Peyer's patch (tissue), 4 donors: ENCODE data around the gene MYBPC2. TPM values are rescaled to one million over a fixed set of nuclear protein-coding genes. Genes with fewer than 3 reads are reported as not detected.

Experiments
- DNase-seq, 3 donors: peaks; one replicate each; pipeline ENCODE4 v3.0.0-alpha.2; 2017 to 2019
- H3K27ac ChIP-seq, 4 donors: fragments of 200-600 bp; sonication (generic); one replicate each; pipeline ENCODE4 v1.5.1; 2016 to 2019
- H3K27me3 ChIP-seq, 2 donors: fragments of 200-600 bp; sonication (generic); one replicate each; pipeline ENCODE4 v1.5.1; 2019
- H3K36me3 ChIP-seq, 3 donors: fragments of 200-600 bp; sonication (generic); one replicate each; pipeline ENCODE4 v1.5.1; 2016 to 2019
- H3K4me1 ChIP-seq, 4 donors: fragments of 200-600 bp; sonication (generic); one replicate each; pipeline ENCODE4 v1.5.1; 2016 to 2019
- H3K4me3 ChIP-seq, 4 donors: fragments of 200-600 bp; sonication (generic); 1 replicate in 3 of 4; 2 replicates in 1 of 4; pipeline ENCODE4 v1.5.1; 2016 to 2019; ENCODE audit warnings: mild to moderate bottlenecking in 1 of 4
- H3K9me3 ChIP-seq, 4 donors: fragments of 200-600 bp; sonication (generic); one replicate each; pipeline ENCODE4 v1.5.1; 2016 to 2019; ENCODE audit warnings: mild to moderate bottlenecking in 1 of 4
- POLR2A ChIP-seq, 2 donors: fragments of 450-650 bp; IDR thresholded peaks; one replicate each; pipeline ENCODE4 v1.5.1; 2017; ENCODE audit warnings: antibody characterized with exemption in 2 of 2, mild to moderate bottlenecking in 2 of 2, moderate library complexity in 2 of 2
- total RNA-seq, 4 donors: library from RNA; depleted of rRNA; stranded (reverse); fragments of >200 nt; gene quantifications; one replicate each; pipeline ENCODE4 v1.1.0, GENCODE V29; 2016
- TF ChIP-seq, protein P1 (sequence below), 6 experiments: fragments of 450-650 bp in 4 of 6; fragments of 200-600 bp in 2 of 6; sonication (generic) in 1 of 6; IDR thresholded peaks; one replicate each; pipeline ENCODE4 v1.5.1; 2017 to 2019; ENCODE audit warnings: antibody characterized with exemption in 6 of 6, mild to moderate bottlenecking in 3 of 6, moderate library complexity in 1 of 6

The MYBPC2 gene
- total RNA-seq, 4 donors from 2014 or later: not detected

DNA sequence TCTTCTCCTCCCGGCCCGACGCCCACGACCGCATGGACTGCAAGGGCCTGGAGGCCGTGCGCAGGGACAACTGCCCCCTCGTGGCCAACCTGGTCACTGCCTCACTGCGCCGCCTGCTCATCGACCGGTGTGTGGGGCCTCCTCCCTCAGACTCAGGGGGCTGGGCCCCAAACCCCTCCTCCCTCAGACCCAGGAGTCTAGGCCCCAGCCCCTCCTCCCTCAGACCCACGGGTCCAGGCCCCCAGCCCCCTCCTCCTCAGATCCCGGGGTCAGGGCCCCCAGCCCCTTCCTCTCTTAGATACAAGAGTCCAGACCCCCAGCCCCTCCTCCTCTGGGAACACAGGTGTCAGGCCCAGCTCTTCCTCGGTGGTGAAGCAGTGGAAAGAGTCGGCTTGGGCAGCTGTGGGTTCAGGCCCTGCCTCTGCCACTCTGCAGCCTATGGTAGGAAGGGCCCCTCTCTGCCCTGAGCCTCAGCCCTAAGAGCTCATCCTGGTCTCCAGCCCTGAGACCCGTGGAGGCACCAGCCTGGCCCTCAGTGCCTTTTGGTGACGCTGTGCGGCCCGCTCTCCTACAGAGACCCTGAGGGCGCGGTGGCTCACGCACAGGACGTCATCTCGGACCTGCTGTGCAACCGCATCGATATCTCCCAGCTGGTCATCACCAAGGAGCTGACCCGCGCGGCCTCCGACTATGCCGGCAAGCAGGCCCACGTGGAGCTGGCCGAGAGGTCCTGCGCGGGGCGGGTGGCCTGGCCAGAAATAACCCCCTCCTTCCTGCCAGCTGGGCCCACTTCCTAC, 17.6 kb upstream of the MYBPC2 start:
- peak overlapping the region in 1 of 4 donors; percentile 22 for H3K4me3 ChIP-seq

DNA sequence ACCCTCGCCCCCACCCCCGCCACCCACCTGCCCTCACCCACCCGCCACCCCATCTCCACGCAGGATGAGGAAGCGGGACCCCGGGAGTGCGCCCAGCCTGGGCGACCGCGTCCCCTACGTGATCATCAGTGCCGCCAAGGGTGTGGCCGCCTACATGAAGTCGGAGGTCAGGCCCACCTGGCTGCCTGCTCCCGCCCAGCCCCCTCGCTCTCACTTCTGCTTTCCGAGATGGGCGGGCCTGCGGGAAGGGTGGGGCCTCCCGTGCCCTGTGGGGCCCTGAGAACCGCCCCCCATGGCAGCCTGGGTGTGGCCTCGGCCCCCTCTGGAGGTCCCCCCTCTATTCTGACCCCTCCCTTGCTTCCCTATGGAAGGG, 17.0 kb upstream of the MYBPC2 start:
- Histone ChIP-seq H3K4me1 (peaks cover 4 to 22% (median 11%) of the 10 kb centered on the region in 4 donors), H3K27me3 (peaks cover 0 to 8% of the 10 kb centered on the region in 2 donors), H3K9me3 (no peaks in the 10 kb centered on the region), H3K27ac (peak overlapping the region in 3 of 4 donors; percentile 16 to 88 (median 80)), H3K36me3 (no peaks in the 10 kb centered on the region), H3K4me3 (peak overlapping the region in 1 of 4 donors; percentile 22)
- DNase-seq: peak in 2 of 3 donors; percentile 94
- TF ChIP-seq, protein P1, sequence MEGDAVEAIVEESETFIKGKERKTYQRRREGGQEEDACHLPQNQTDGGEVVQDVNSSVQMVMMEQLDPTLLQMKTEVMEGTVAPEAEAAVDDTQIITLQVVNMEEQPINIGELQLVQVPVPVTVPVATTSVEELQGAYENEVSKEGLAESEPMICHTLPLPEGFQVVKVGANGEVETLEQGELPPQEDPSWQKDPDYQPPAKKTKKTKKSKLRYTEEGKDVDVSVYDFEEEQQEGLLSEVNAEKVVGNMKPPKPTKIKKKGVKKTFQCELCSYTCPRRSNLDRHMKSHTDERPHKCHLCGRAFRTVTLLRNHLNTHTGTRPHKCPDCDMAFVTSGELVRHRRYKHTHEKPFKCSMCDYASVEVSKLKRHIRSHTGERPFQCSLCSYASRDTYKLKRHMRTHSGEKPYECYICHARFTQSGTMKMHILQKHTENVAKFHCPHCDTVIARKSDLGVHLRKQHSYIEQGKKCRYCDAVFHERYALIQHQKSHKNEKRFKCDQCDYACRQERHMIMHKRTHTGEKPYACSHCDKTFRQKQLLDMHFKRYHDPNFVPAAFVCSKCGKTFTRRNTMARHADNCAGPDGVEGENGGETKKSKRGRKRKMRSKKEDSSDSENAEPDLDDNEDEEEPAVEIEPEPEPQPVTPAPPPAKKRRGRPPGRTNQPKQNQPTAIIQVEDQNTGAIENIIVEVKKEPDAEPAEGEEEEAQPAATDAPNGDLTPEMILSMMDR (IDR thresholded peaks at IDR 0.05): no peak
- no peak for TF ChIP-seq POLR2A (IDR thresholded peaks at IDR 0.05)

More for the DNA sequence above, 17.6 kb upstream of the MYBPC2 start:
- peak; percentile 84 to 92 (median 86) for DNase-seq
- Histone ChIP-seq H3K4me1 (peaks cover 6 to 22% (median 13%) of the 10 kb centered on the region in 4 donors), H3K27me3 (peaks cover 0 to 8% of the 10 kb centered on the region in 2 donors), H3K27ac (peak overlapping the region; percentile 0 to 88 (median 48)), H3K9me3 (no peaks in the 10 kb centered on the region), H3K36me3 (no peaks in the 10 kb centered on the region)
- no peak for TF ChIP-seq POLR2A (IDR thresholded peaks at IDR 0.05)
- TF ChIP-seq, protein P1 (IDR thresholded peaks at IDR 0.05): peak; percentile 78 to 93 (median 84)

DNA sequence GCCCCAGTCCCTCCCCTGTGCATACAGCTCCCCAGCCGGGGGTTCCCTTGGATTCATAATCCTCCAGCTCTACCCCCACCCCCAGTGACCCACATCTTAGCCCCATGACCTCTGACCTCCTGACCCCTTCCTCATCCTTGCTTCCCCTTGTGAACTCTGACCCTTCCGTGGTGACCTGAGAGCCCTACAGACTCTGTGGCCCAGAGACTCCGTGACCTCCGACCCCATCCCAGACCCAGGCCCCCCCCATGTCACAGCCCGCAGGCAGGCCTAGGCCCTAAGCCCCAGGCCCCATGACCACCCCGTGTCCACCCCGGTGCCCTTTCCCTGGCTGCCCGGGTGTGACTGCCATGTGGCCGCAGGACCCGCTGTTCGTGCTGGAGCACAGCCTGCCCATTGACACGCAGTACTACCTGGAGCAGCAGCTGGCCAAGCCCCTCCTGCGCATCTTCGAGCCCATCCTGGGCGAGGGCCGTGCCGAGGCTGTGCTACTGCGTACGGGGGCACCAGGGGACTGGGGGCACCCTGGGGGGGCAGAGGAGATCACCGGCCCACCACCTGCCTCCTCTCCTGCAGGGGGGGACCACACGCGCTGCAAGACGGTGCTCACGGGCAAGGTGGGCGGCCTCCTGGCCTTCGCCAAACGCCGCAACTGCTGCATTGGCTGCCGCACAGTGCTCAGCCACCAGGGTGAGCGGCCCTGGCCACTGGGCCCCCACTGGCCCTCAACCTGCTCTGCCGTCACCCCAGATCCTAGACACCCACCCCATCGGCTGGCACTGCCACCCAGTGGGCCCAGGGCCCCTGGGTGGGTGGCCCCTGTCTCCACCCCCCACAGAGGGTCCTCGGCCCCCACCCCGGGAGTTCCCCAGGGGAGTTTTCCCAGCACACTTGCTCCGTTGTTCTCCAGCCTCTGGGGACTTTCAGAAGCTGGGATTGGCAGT, 16.4 kb upstream of the MYBPC2 start:
- Histone ChIP-seq H3K9me3 (no peaks in the 10 kb centered on the region), H3K4me3 (no peak overlapping the region), H3K27ac (peak overlapping the region in 2 of 4 donors; percentile 80 to 88), H3K27me3 (peaks cover 0 to 8% of the 10 kb centered on the region in 2 donors), H3K36me3 (no peaks in the 10 kb centered on the region), H3K4me1 (peaks cover 3 to 22% (median 9%) of the 10 kb centered on the region in 4 donors)
- no peak for DNase-seq
- TF ChIP-seq, protein P1 (IDR thresholded peaks at IDR 0.05): no peak
- no peak for TF ChIP-seq POLR2A (IDR thresholded peaks at IDR 0.05)

DNA sequence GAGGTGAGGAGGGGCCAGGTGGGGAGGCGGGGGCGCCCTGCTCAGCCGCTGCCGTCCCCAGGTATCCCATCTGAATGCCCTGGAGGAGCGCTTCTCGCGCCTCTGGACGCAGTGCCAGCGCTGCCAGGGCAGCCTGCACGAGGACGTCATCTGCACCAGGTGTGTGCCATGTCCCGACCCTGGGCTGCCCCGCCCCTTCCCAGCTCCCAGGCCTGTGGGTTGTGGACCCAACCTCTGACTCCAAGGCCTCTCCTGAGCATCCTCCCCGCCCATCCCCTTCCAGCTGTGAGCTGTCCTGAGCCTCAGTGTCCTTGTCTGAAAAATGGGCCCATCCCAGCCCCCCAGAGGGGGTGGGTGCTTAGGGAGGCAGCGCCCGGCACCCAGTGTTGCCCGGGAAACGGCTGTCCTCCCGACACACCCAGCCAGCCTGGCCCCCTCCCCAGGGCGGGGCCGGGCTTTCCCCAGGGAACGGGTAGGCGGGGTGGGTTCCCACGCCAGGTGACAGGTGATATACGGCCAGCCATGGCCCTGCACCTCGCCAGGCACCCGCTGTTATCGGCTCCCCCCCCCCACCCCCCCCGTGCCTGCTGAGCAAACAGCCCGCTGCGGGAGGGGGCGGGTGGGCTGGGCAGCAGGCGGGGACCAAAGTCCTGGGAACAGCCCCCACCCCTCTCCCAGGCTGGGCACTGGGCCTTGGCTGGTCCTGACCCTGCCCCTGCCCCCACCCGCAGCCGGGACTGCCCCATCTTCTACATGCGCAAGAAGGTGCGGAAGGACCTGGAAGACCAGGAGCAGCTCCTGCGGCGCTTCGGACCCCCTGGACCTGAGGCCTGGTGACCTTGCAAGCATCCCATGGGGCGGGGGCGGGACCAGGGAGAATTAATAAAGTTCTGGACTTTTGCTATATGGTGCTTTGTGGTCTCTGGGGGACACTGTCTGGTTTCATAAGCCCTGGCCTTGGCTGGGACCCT, 15.3 kb upstream of the MYBPC2 start:
- DNase-seq: peak; percentile 63 to 71 (median 68)
- Histone ChIP-seq H3K4me1 (peaks cover 0 to 26% (median 9%) of the 10 kb centered on the region in 4 donors), H3K36me3 (no peaks in the 10 kb centered on the region), H3K4me3 (peak overlapping the region in 2 of 4 donors; percentile 56 to 57), H3K9me3 (no peaks in the 10 kb centered on the region), H3K27ac (peak overlapping the region in 2 of 4 donors; percentile 80 to 88), H3K27me3 (peaks cover 0 to 8% of the 10 kb centered on the region in 2 donors)
- TF ChIP-seq, protein P1 (IDR thresholded peaks at IDR 0.05): no peak
- TF ChIP-seq POLR2A (IDR thresholded peaks at IDR 0.05): no peak
